HEK293 (cell line): ENCODE data around the gene IL18R1.

Experiments used
- CTCF ChIA-PET: fragments of 350-600 bp; formaldehyde crosslinking; extraction: SDS; loops from one replicate; lab custom pipeline; 2021; ENCODE audit warnings: antibody characterized with exemption; lab: Yijun Ruan, JAX
- POLR2A ChIA-PET: fragments of 300-600 bp; formaldehyde crosslinking; extraction: SDS; loops from one replicate; lab custom pipeline; 2020; ENCODE audit warnings: antibody characterized with exemption, inconsistent platforms; lab: Yijun Ruan, JAX
- H3K27ac ChIP-seq: fragments of 200-500 bp; sonication (Bioruptor generic); 2 replicates; pipeline ENCODE4 v1.5.1; 2014; ENCODE audit warnings: low read depth, low read length, control low read depth, inconsistent platforms; ENCODE audit errors: extremely low read depth
- H3K36me3 ChIP-seq, 2 experiments: fragments of 200-500 bp in 1 of 2; sonication (Bioruptor generic) in 1 of 2; 1 replicate in 1 of 2; 2 replicates in 1 of 2; pipeline ENCODE4 v1.5.1; 2014 to 2017; ENCODE audit warnings: inconsistent platforms in 2 of 2, low read length in 2 of 2; ENCODE audit not compliant: control insufficient read depth in 2 of 2, insufficient read depth in 1 of 2
- H3K4me1 ChIP-seq: fragments of 200-500 bp; sonication (Bioruptor generic); 2 replicates; pipeline ENCODE4 v1.5.1; 2014; ENCODE audit warnings: mild to moderate bottlenecking, low read length, inconsistent platforms; ENCODE audit not compliant: control insufficient read depth, insufficient read depth
- H3K4me3 ChIP-seq: 2 replicates; pipeline ENCODE4 v1.5.1; 2011; ENCODE audit warnings: low read depth, mild to moderate bottlenecking, control low read depth, low read length, moderate library complexity
- H3K9me3 ChIP-seq: fragments of 200-500 bp; sonication (Bioruptor generic); 2 replicates; pipeline ENCODE4 v1.5.1; 2014; ENCODE audit warnings: low read depth, low read length, inconsistent platforms; ENCODE audit not compliant: control insufficient read depth, insufficient read depth
- GLIS2 ChIP-seq: fragments of 450-650 bp; formaldehyde crosslinking; IDR thresholded peaks from 2 replicates; pipeline ENCODE4 v1.5.1; 2016; ENCODE audit warnings: missing biosample characterization, missing genetic modification characterization
- INSM2 ChIP-seq: fragments of 450-650 bp; formaldehyde crosslinking; IDR thresholded peaks from 2 replicates; pipeline ENCODE4 v1.5.1; 2016; ENCODE audit warnings: missing biosample characterization, missing genetic modification characterization
- OSR2 ChIP-seq: fragments of 450-650 bp; formaldehyde crosslinking; IDR thresholded peaks from 2 replicates; pipeline ENCODE4 v1.5.1; 2016; ENCODE audit warnings: missing biosample characterization, missing genetic modification characterization
- SCRT2 ChIP-seq: fragments of 450-650 bp; formaldehyde crosslinking; IDR thresholded peaks from 2 replicates; pipeline ENCODE4 v1.5.1; 2016; ENCODE audit warnings: missing biosample characterization, missing genetic modification characterization
- YY2 ChIP-seq: fragments of 450-650 bp; formaldehyde crosslinking; IDR thresholded peaks from 2 replicates; pipeline ENCODE4 v1.5.1; 2016; ENCODE audit warnings: missing biosample characterization, missing genetic modification characterization
- ZBTB7A ChIP-seq: fragments of 450-650 bp; formaldehyde crosslinking; IDR thresholded peaks from 2 replicates; pipeline ENCODE4 v1.5.1; 2016; ENCODE audit warnings: low read depth, missing biosample characterization, missing genetic modification characterization
- ZNF10 ChIP-seq: fragments of 450-650 bp; formaldehyde crosslinking; IDR thresholded peaks from 2 replicates; pipeline ENCODE4 v1.5.1; 2017; ENCODE audit warnings: missing biosample characterization, missing genetic modification characterization
- ZNF114 ChIP-seq: fragments of 450-650 bp; formaldehyde crosslinking; IDR thresholded peaks from 2 replicates; pipeline ENCODE4 v1.5.0; 2017; ENCODE audit warnings: missing biosample characterization, missing genetic modification characterization
- ZNF121 ChIP-seq: fragments of 450-650 bp; formaldehyde crosslinking; IDR thresholded peaks from 2 replicates; pipeline ENCODE4 v1.5.1; 2016; ENCODE audit warnings: missing biosample characterization, missing genetic modification characterization
- ZNF132 ChIP-seq: fragments of 450-650 bp; formaldehyde crosslinking; IDR thresholded peaks from 2 replicates; pipeline ENCODE4 v1.5.1; 2017; ENCODE audit warnings: missing biosample characterization, missing genetic modification characterization, borderline replicate concordance
- ZNF175 ChIP-seq: fragments of 450-650 bp; formaldehyde crosslinking; IDR thresholded peaks from 2 replicates; pipeline ENCODE4 v1.5.1; 2016; ENCODE audit warnings: missing biosample characterization, missing genetic modification characterization
- ZNF184 ChIP-seq: fragments of 450-650 bp; IDR thresholded peaks from 2 replicates; pipeline ENCODE4 v1.5.1; 2018; ENCODE audit warnings: missing biosample characterization, mild to moderate bottlenecking, missing genetic modification characterization
- ZNF239 ChIP-seq: fragments of 450-650 bp; formaldehyde crosslinking; IDR thresholded peaks from 2 replicates; pipeline ENCODE4 v1.5.1; 2016; ENCODE audit warnings: missing biosample characterization, missing genetic modification characterization
- ZNF274 ChIP-seq, 2 experiments: fragments of 200-500 bp in 1 of 2; fragments of 450-650 bp in 1 of 2; sonication (Bioruptor generic) in 1 of 2; formaldehyde crosslinking in 1 of 2; IDR thresholded peaks; 2 replicates each; pipeline versions ENCODE4 v1.5.1 to v1.6.1; 2014 to 2016; ENCODE audit warnings: borderline replicate concordance in 1 of 2, inconsistent platforms in 1 of 2, low read length in 1 of 2, missing biosample characterization in 1 of 2, missing genetic modification characterization in 1 of 2
- ZNF510 ChIP-seq: fragments of 450-650 bp; formaldehyde crosslinking; IDR thresholded peaks from 2 replicates; pipeline ENCODE4 v1.5.1; 2018; ENCODE audit warnings: mild to moderate bottlenecking, missing genetic modification characterization, missing biosample characterization; ENCODE audit not compliant: insufficient replicate concordance
- ZNF530 ChIP-seq: fragments of 450-650 bp; formaldehyde crosslinking; IDR thresholded peaks from 2 replicates; pipeline ENCODE4 v1.5.1; 2016; ENCODE audit warnings: low read depth, missing biosample characterization, missing genetic modification characterization
- ZNF544 ChIP-seq: fragments of 450-650 bp; formaldehyde crosslinking; IDR thresholded peaks from 2 replicates; pipeline ENCODE4 v1.5.0; 2017; ENCODE audit warnings: missing biosample characterization, missing genetic modification characterization
- ZNF600 ChIP-seq: fragments of 450-650 bp; formaldehyde crosslinking; IDR thresholded peaks from 2 replicates; pipeline ENCODE4 v1.5.1; 2016; ENCODE audit warnings: missing biosample characterization, missing genetic modification characterization
- ZNF777 ChIP-seq: fragments of 450-650 bp; formaldehyde crosslinking; IDR thresholded peaks from 2 replicates; pipeline ENCODE4 v1.5.1; 2017; ENCODE audit warnings: missing biosample characterization, missing genetic modification characterization, borderline replicate concordance
- TF ChIP-seq, protein P1 (sequence below): sonication (generic); formaldehyde crosslinking; IDR thresholded peaks from 2 replicates; pipeline ENCODE4 v1.8.1; 2022; ENCODE audit warnings: mild to moderate bottlenecking, moderate library complexity, missing genetic modification reagents

The IL18R1 gene

DNA sequence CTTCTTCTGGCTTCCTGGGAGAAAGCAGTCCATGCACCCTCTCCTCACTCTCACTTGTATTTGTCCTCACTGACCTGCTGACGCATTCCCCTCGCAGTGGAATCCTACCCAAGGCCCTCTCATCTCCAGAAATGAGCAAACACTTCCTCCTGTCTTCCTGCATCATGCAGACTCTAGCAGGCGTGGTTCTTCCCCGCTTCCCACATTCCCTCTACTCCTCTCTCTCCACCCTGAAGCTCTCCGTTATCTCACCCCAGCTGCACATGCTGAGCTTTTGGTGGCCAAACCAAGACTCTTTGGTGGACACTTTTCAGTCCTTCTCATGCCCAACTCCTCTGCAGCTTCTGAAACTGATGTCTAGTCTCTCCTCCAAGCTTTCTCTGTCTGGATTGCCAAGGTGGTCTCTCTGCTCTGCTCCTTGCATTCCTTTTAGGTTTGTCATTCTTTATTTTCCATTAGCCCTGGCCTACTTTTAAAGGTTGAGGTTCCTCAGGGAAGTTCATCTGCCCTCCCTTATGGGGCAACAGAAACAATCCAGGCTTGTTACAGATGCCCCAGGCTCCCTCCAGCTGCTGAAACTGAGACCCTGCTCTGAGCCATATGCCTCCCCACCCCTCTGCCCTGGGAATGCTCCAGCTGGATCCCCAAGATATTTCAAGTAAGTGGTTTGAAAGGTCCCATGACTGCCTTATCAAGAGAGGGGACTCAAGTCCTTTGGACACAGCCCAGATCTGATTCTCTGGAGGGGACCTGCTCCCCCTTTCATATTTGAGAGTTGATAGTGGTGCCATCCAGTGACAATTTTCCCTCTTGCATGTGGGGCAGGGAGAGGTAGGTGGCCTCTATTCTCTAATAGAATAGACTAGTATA lies 66.5 kb downstream of the IL18R1 start:
- Histone ChIP-seq H3K36me3 (no peaks in the 10 kb centered on the region), H3K4me1 (no peaks in the 10 kb centered on the region), H3K4me3 (no peak overlapping the region), H3K27ac (no peak overlapping the region), H3K9me3 (no peaks in the 10 kb centered on the region)
- ChIA-PET CTCF (interaction anchor here (1.2 kb wide), 1 partner anchor 21 kb away, joined by 3 read pairs; no protein-coding TSS in a partner anchor), POLR2A (no interaction called here)
- TF ChIP-seq ZNF175: no peak

DNA sequence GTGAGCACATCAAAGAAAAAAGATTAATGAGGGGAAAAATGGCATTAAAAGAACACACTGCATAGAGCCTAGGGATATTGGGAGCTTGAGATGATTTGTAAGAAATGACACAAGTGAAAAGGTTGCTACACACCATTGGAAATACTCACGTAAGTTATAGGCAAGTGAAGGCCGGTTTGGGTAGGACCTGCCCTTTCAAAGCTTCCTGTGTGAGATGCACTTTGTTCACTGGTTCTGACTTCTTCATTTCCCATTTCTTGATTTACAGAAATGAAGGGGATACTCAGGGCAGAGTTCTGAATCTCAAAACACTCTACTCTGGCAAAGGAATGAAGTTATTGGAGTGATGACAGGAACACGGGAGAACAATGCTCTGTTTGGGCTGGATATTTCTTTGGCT lies 67.3 kb downstream of the IL18R1 start, which contains the start of gene IL18RAP:
IL18RAP (plus strand) TSS at position 251 of the 400 bp plus-strand sequence; CDS start at position 369, 118 bp downstream.
- no peaks in the 10 kb centered on the region for H3K36me3 ChIP-seq
- H3K27ac ChIP-seq: no peak within 1 kb of the TSS
- no peaks in the 10 kb centered on the region for H3K9me3 ChIP-seq
- no peaks in the 10 kb centered on the region for H3K4me1 ChIP-seq
- ChIA-PET POLR2A (no interaction called here), CTCF (interaction anchor here (0.5 to 1.2 kb wide), 2 partner anchors 13 to 20 kb away, joined by 3 to 5 read pairs; no protein-coding TSS in a partner anchor)
- H3K4me3 ChIP-seq: no peak within 1 kb of the TSS
- TF ChIP-seq, protein P1, sequence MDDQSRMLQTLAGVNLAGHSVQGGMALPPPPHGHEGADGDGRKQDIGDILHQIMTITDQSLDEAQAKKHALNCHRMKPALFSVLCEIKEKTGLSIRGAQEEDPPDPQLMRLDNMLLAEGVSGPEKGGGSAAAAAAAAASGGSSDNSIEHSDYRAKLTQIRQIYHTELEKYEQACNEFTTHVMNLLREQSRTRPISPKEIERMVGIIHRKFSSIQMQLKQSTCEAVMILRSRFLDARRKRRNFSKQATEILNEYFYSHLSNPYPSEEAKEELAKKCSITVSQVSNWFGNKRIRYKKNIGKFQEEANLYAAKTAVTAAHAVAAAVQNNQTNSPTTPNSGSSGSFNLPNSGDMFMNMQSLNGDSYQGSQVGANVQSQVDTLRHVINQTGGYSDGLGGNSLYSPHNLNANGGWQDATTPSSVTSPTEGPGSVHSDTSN (CRISPR knock-in tag): no peak
- TF ChIP-seq ZNF114: no peak
- TF ChIP-seq INSM2: no peak
- TF ChIP-seq ZNF184 (tag by site-specific recombination): no peak
- no peak for TF ChIP-seq ZNF600 (tag by site-specific recombination)
- TF ChIP-seq ZNF239 (tag by site-specific recombination): no peak
- TF ChIP-seq SCRT2: no peak
- TF ChIP-seq ZNF544 (tag by site-specific recombination): no peak
- no peak for TF ChIP-seq ZNF777 (tag by site-specific recombination)
- TF ChIP-seq ZNF510 (tag by site-specific recombination): no peak
- no peak for TF ChIP-seq ZNF274 (IDR thresholded peaks at IDR 0.05; ENCODE audit: low read length)
- TF ChIP-seq ZNF274 (tag by site-specific recombination; IDR thresholded peaks at IDR 0.05; ENCODE audit: borderline replicate concordance): no peak

DNA sequence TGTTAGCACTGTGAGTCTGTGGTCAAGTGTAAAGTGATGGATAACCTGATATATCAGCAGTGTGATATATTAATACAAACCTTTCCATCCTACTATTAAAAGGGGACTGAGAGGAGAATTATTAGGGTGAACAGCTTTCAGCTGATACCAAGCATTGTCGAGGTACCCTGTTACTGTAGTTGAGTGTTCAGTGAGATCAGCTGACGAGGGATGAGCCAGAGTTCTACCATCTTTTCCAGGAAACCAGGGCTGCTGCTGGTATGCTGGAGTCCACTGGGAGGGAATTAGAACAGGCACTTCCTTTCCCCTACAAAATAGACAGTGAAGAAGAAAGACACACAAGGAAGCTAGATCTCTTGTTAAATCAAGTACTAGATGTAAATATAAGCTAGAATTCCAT lies 67.8 kb downstream of the IL18R1 start:
- ChIA-PET CTCF (interaction anchor here (0.5 to 1.2 kb wide), 2 partner anchors 14 to 20 kb away, joined by 3 to 5 read pairs; no protein-coding TSS in a partner anchor), POLR2A (interaction anchor here (0.5 kb wide), 1 partner anchor 916 kb away, joined by 6 read pairs; no protein-coding TSS in a partner anchor)
- H3K36me3 ChIP-seq: no peaks in the 10 kb centered on the region
- no peaks in the 10 kb centered on the region for H3K4me1 ChIP-seq
- no peak overlapping the region for H3K4me3 ChIP-seq
- no peaks in the 10 kb centered on the region for H3K9me3 ChIP-seq
- no peak overlapping the region for H3K27ac ChIP-seq
- TF ChIP-seq GLIS2 (tag by site-specific recombination) (no peak), ZNF121 (no peak), ZNF530 (tag by site-specific recombination) (no peak), ZNF10 (tag by site-specific recombination) (no peak), YY2 (tag by site-specific recombination) (no peak), ZBTB7A (no peak), ZNF132 (no peak), OSR2 (tag by site-specific recombination) (no peak)
- TF ChIP-seq, protein P1 (CRISPR knock-in tag): no peak
